RPMI7951 (cell line): ENCODE results near the gene KDM6A. TPM values are rescaled to one million over a fixed set of nuclear protein-coding genes. Genes with fewer than 3 reads are reported as not detected.
"Not testable (repeated sequence)": the region's sequence is repeated elsewhere in the genome, so short reads cannot be mapped to it uniquely, and the experiment has no call there.

ENCODE experiments used
- DNase-seq: peaks from one replicate; pipeline ENCODE4 v3.0.0-alpha.2; 2012; ENCODE audit warnings: low read depth
- total RNA-seq: library from RNA; depleted of rRNA; stranded (reverse); fragments of >200 nt; shearing (Covaris generic); gene quantifications from 2 replicates; pipeline ENCODE4 v1.2.3, GENCODE V29; 2014

Gene KDM6A
- total RNA-seq, 1 experiment from 2014 or later: 22.0 TPM

DNA sequence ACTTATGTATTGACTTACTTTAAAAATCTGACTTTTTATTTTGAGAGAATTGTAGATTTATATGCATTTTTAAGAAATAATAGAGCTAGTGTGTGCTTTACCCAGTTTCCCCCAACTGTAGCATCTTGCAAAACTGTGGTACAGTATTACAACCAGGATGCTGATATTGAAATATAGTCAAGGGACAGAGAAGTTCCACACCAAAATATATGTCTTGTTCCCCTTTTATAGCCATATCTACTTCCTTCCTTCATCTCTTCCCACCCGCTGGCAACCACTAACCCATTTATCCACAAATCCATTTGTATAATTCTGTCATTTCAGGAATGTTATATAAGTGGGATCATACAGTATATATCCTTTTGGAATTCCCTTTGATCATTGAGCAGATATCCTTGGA lies 16.8 kb downstream of the KDM6A start:
- DNase-seq: no peak

GRCh38 chrX:44890247-44890646 lies 17.3 kb downstream of the KDM6A start:
- DNase-seq: no peak

GRCh38 chrX:44890687-44891086 lies 17.7 kb downstream of the KDM6A start:
- DNase-seq: not testable (repeated sequence)

- no peak for DNase-seq
These were observed 18.7 kb downstream of the KDM6A start for GRCh38 chrX:44891642-44892041.

DNA sequence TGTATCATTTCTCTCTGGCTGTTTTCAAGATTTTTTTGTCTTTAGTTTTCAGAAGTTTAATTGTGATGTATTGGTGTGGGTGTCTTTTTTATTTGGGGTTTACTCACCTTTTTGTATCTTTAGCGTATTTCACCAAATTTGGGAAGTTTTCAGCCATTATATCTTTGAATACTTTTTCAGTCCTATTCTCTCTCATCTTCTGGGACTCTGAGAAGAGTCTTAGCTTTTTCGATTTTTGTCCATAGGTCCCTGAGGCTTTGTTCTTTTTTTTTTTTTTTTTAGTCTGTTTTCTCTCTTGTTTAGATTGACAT lies 23.8 kb downstream of the KDM6A start:
- DNase-seq: no peak

DNA sequence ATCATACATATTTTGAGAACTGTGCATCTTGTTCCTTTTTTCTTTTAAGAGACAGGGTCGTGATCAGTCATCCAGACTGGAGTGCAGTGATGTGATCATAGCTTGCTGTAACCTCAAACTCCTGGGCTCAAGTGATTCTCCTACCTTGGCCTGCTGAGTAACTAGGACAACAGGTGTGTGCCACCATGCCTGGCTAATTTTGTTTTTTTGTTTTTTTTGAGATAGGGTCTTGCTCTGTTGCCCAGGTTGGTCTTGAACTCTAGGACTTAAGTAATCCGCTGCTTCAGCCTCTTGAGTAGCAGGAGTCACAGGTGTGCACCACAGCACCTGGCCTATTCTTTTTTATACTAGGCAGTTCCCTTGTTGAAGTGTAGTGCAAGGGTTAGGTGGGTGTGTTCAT lies 24.6 kb downstream of the KDM6A start:
- DNase-seq: no peak

- DNase-seq: no peak
These were observed 25.6 kb downstream of the KDM6A start for GRCh38 chrX:44898411-44899221.

GRCh38 chrX:44899946-44900345 lies 27.0 kb downstream of the KDM6A start:
- no peak for DNase-seq

DNA sequence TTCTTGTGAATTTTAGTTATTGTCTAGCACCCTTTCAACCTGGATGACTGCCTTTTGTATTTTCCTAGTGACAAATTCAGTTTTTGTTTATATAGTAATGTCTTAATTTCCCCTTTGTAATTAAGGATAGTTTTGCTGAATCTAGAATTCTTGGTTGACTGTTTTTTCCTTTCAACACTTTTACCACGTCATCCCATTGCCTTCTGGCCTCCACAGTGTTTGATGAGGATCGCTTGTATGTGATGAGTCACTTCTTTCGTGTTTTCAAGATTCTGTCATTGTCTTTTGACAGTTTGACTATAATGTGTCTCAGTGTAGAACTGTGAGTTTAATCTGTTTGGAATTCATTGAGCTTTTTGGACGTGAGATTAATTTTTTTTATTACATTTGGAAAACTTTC lies 30.1 kb downstream of the KDM6A start:
- peak; percentile 80 for DNase-seq

DNA sequence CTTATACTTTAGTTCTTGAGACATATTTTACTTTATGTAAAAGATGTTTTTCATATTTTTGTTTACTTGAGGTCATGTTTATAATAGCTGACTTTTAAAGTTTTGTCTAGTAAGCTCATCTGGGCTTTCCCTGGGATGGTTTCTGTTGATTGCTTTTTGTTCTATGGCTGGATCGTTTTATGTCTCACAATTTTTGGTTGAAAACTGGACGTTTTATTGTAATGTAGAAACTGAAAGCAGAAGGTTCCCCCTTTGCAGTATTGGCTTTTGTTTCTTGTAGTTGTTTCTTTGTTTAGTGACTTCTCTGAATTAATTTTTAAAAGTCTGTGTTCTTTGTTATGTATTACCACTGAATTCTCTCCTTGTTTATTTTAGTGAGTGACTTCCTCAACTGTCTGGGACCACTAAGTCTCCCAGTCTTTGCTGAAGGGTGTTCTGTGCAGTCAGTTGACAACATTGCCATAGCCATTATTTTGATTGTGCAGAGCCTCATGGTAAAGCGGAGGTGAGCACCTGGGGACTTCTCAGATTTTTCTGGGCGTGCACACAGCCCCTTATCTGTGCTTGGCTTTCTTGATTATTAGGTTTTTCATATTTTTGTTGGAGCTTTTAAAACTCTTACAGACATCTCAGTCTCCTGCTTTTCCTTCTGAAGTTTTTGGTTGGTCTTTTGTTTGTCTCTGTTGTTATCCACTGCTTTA lies 31.0 kb downstream of the KDM6A start:
- no peak for DNase-seq

DNA sequence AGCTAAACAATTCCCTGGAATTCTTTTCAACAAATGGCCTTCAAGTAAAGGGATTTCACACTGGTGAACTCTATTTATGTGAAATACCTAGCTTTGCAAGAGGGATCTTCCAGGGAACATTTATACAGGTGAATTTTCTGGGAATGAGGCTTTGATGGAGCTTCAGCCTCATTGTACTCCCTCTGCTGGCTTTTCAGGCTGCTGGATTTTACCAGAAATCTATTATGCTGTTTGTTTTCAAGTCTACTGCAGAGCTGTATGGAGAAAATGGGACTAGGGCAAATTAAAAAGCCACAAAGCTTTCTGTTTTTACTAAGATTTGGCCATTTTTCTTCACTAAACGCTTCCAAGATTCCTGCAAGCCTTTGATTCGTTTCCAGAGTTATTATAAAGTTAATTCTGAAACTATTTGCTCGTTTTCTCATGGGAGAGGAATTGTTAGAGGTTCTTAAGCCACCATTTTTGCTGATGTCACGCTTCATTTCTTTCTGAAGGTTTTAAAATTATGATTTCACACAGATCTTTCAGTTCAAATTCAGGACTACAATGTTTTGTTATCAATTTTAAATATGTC lies 31.6 kb downstream of the KDM6A start:
- DNase-seq: no peak

DNA sequence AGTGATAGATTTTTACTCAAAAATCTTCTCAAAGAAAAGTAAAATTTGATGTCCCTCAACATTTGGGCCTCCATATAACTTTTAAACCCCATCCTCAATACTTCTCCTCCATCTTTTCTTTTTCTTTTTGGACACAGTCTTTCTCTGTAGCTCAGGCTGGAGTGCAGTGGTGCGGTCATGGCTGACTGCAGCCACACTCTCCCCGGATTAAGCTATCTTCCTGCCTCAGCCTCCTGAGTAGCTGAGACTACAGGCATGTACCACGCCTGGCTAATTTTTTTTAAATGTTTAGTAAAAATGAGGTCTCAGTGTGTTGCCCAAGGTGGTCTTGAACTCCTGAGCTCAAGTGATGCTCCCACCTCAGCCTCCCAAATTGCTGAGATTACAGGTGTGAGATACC lies 33.1 kb downstream of the KDM6A start:
- no peak for DNase-seq

- DNase-seq: no peak
These were observed 33.6 kb downstream of the KDM6A start for GRCh38 chrX:44906542-44906941.

DNA sequence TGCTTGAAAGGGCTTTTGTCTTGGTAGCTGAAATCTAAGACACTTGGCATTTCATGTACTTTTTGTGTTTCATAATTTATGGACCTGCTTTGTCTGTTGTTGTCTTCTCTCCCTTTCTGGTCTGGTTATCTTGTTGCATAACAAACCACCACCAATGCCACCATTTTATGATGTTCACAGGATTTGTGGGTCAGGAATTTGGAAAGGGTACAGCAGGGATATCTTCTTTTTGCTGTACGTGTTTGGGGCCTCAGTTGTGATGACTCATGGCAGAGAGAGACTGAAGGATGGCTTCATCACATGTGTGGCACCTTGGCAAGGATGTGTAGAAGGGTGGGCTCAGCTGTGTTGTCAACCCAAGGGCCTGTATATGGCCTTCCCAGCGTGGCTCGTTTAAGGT lies 35.2 kb downstream of the KDM6A start:
- peak; percentile 68 for DNase-seq

GRCh38 chrX:44908827-44909226 lies 35.8 kb downstream of the KDM6A start:
- no peak for DNase-seq

- DNase-seq: not testable (repeated sequence)
These were observed 37.5 kb downstream of the KDM6A start for GRCh38 chrX:44910508-44910907.

GRCh38 chrX:44911074-44911600 lies 38.1 kb downstream of the KDM6A start:
- not testable (repeated sequence) for DNase-seq

- no peak for DNase-seq
These were observed 40.9 kb downstream of the KDM6A start for GRCh38 chrX:44913656-44914531.

DNA sequence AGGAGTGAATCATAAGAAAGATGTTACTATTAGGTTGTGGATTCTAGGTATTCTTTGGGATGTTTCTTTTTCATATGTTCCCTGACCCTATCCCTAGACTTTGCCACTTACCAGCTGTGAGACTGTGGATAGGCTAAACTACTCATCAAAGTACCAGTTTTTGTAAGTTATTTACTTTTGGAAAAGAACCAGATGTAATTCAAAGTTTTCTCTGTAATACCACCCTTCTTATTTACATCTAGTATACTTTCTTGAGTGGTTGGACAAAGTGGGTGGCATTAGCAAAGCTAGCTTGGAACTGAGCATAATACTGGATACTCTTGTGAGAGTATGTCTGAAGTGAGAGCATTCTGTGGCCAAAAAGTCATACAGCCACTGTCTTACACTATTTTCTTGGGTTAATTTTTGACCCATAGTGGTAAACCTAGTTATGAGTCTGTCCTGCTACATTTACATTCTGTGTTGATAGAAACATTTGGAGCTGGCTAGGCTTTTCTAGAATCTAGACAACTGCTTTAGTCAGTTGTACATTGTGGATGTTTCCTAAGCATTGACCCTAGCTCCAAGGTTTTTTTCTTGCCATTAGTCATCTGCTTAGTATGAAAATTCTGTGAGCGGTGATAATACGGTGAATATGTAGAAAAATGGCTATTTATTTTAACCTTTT lies 41.7 kb downstream of the KDM6A start:
- DNase-seq: peak; percentile 42

- peak; percentile 41 for DNase-seq
These were observed 42.4 kb downstream of the KDM6A start for GRCh38 chrX:44915361-44915868.

DNA sequence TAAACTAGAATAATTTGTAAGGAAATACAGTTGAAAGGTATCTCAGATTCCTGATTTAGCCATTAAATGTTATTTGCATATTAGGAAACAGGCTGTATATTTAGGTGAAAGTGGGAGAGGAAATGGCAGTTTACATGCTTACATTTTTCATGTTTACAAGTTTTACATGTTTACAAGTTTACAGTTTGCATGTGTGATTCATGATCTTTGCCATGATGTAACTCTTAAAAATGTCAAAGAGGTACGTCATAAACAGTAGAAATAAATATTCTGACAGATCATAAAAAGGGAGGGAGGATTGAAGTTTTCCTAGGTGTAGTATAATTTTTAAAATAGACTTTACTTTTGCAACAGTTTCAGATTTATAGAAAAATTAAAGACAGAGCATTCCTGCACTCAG lies 45.7 kb downstream of the KDM6A start:
- no peak for DNase-seq
